Fibroblast of lung (primary cell): Measurements from ENCODE around the gene TNRC18. TPM values are rescaled to one million over a fixed set of nuclear protein-coding genes. Genes with fewer than 3 reads are reported as not detected.
"Not testable (repeated sequence)": the region's sequence is repeated elsewhere in the genome, so short reads cannot be mapped to it uniquely, and the experiment has no call there.

ENCODE experiments used
- DNase-seq, 2 donors: peaks; one replicate each; pipeline versions ENCODE4 v3.0.0 to v3.0.0-alpha.2; 2010; ENCODE audit warnings: low read depth in 2 of 2
- H2AFZ ChIP-seq: 2 replicates; pipeline ENCODE4 v1.5.1; 2012; ENCODE audit warnings: low read length, control low read depth, inconsistent platforms
- H3K27ac ChIP-seq: 2 replicates; pipeline ENCODE4 v1.5.1; 2011; ENCODE audit warnings: low read length, control low read depth; ENCODE audit not compliant: insufficient read depth
- H3K27me3 ChIP-seq: 2 replicates; pipeline ENCODE4 v1.5.1; 2011; ENCODE audit warnings: mild to moderate bottlenecking, low read length; ENCODE audit not compliant: control insufficient read depth, insufficient read depth
- H3K36me3 ChIP-seq: 2 replicates; pipeline ENCODE4 v1.5.1; 2011; ENCODE audit warnings: low read length; ENCODE audit not compliant: control insufficient read depth, insufficient read depth
- H3K4me1 ChIP-seq: 2 replicates; pipeline ENCODE4 v1.5.1; 2011; ENCODE audit warnings: low read length; ENCODE audit not compliant: control insufficient read depth, insufficient read depth; ENCODE audit errors: extremely low read depth
- H3K4me2 ChIP-seq: 2 replicates; pipeline ENCODE4 v1.5.1; 2011; ENCODE audit warnings: low read length, control low read depth; ENCODE audit not compliant: insufficient read depth; ENCODE audit errors: extremely low read depth
- H3K4me3 ChIP-seq, 4 experiments: fragments of 200-600 bp in 1 of 4; sonication (generic) in 1 of 4; replicated peaks in 1 of 4; 2 replicates each; pipeline ENCODE4 v1.5.1; 2011 to 2016; ENCODE audit warnings: low read length in 4 of 4, low read depth in 3 of 4, mild to moderate bottlenecking in 3 of 4, control low read depth in 2 of 4, inconsistent platforms in 1 of 4, mixed read lengths in 1 of 4; ENCODE audit not compliant: insufficient read depth in 1 of 4; ENCODE audit errors: control extremely low read depth in 1 of 4
- H3K79me2 ChIP-seq: 2 replicates; pipeline ENCODE4 v1.5.1; 2012; ENCODE audit warnings: mild to moderate bottlenecking, low read length, inconsistent platforms; ENCODE audit not compliant: control insufficient read depth, insufficient read depth
- H3K9ac ChIP-seq: 2 replicates; pipeline ENCODE4 v1.5.1; 2011; ENCODE audit warnings: mild to moderate bottlenecking, low read length, control low read depth; ENCODE audit not compliant: insufficient read depth
- H3K9me3 ChIP-seq: 2 replicates; pipeline ENCODE4 v1.5.1; 2012; ENCODE audit warnings: low read depth, low read length; ENCODE audit not compliant: control insufficient read depth, insufficient read depth
- H4K20me1 ChIP-seq: 2 replicates; pipeline ENCODE4 v1.5.1; 2011; ENCODE audit warnings: low read length; ENCODE audit not compliant: control insufficient read depth, insufficient read depth; ENCODE audit errors: extremely low read depth
- CTCF ChIP-seq, 2 donors: IDR thresholded peaks in 1 of 2; conservative IDR thresholded peaks in 1 of 2; 1 replicate in 1 of 2; 2 replicates in 1 of 2; pipeline ENCODE4 v1.5.1; 2011 to 2012; ENCODE audit warnings: low read length in 2 of 2, control low read depth in 1 of 2, inconsistent platforms in 1 of 2, low read depth in 1 of 2, mild to moderate bottlenecking in 1 of 2
- EZH2 ChIP-seq: IDR thresholded peaks from 2 replicates; pipeline ENCODE4 v1.5.1; 2012; ENCODE audit warnings: low read length, control low read depth, mild to moderate bottlenecking; ENCODE audit errors: missing control alignments
- polyA plus RNA-seq, 2 donors: library from polyadenylated mRNA; depleted of rRNA in 1 of 2; stranded (reverse) in 1 of 2; unstranded in 1 of 2; fragments of >200 nt; gene quantifications; 2 replicates each; pipeline ENCODE4 v1.2.1, GENCODE V29; 2011 to 2012; ENCODE audit warnings: missing spikeins in 1 of 2
- total RNA-seq: library from RNA; depleted of rRNA; stranded (reverse); fragments of >200 nt; gene quantifications from 2 replicates; pipeline ENCODE4 v1.2.1, GENCODE V29; 2014

Gene TNRC18
- total and polyA plus RNA-seq, 2 donors (not counting 1 experiment from before 2014, with no cell fraction given): 19.7 to 38.5 TPM

GRCh38 chr7:5315761-5316160 is 107.9 kb downstream of the TNRC18 start:
- H3K36me3 ChIP-seq: peaks cover 7% of the 10 kb centered on the region
- DNase-seq: no peak
- H3K27ac ChIP-seq: no peak overlapping the region
- H3K27me3 ChIP-seq: no peaks in the 10 kb centered on the region
- H3K4me1 ChIP-seq: no peaks in the 10 kb centered on the region
- no peaks in the 10 kb centered on the region for H4K20me1 ChIP-seq
- H3K9me3 ChIP-seq: no peaks in the 10 kb centered on the region
- H3K4me2 ChIP-seq: no peak overlapping the region
- no peak overlapping the region for H3K4me3 ChIP-seq
- no peaks in the 10 kb centered on the region for H3K79me2 ChIP-seq
- TF ChIP-seq EZH2 (no peak), CTCF (conservative IDR thresholded peaks at IDR 0.05 in 1 of 2, IDR thresholded peaks at IDR 0.05 in 1 of 2; ENCODE audit: low read depth in 1 of 2, low read length in 2 of 2) (no peak)
- no peak overlapping the region for H2AFZ ChIP-seq
- H3K9ac ChIP-seq: no peak overlapping the region

- no peak overlapping the region for H2AFZ ChIP-seq
- no peaks in the 10 kb centered on the region for H4K20me1 ChIP-seq
- H3K9me3 ChIP-seq: no peaks in the 10 kb centered on the region
- no peaks in the 10 kb centered on the region for H3K4me1 ChIP-seq
- H3K79me2 ChIP-seq: no peaks in the 10 kb centered on the region
- H3K27ac ChIP-seq: no peak overlapping the region
- no peak overlapping the region for H3K4me2 ChIP-seq
- no peak for DNase-seq
- TF ChIP-seq CTCF (conservative IDR thresholded peaks at IDR 0.05 in 1 of 2, IDR thresholded peaks at IDR 0.05 in 1 of 2; ENCODE audit: low read depth in 1 of 2, low read length in 2 of 2) (no peak), EZH2 (no peak)
- H3K27me3 ChIP-seq: no peaks in the 10 kb centered on the region
- no peak overlapping the region for H3K9ac ChIP-seq
- peaks cover 6% of the 10 kb centered on the region for H3K36me3 ChIP-seq
- no peak overlapping the region for H3K4me3 ChIP-seq
Measured at GRCh38 chr7:5314864-5315263, 108.8 kb downstream of the TNRC18 start.

GRCh38 chr7:5313076-5313885 is 110.4 kb downstream of the TNRC18 start:
- not testable (repeated sequence) for H3K9ac ChIP-seq, H3K27me3 ChIP-seq, H3K27ac ChIP-seq, H3K36me3 ChIP-seq, H3K4me2 ChIP-seq, H2AFZ ChIP-seq, H3K4me1 ChIP-seq, H3K9me3 ChIP-seq, H3K4me3 ChIP-seq, H4K20me1 ChIP-seq, DNase-seq, H3K79me2 ChIP-seq

GRCh38 chr7:5312276-5313070 is 111.2 kb downstream of the TNRC18 start:
- not testable (repeated sequence) for H3K27ac ChIP-seq, H4K20me1 ChIP-seq, H3K36me3 ChIP-seq, H3K4me1 ChIP-seq, DNase-seq, H3K9ac ChIP-seq, H3K79me2 ChIP-seq, H3K9me3 ChIP-seq, H3K27me3 ChIP-seq, H3K4me3 ChIP-seq, H2AFZ ChIP-seq, H3K4me2 ChIP-seq
